DMS53 (cell line): ENCODE data around the gene CIAO2A.
A peak's percentile ranks its signal among the peaks of the same experiment; 100 is the strongest.

Experiments
- DNase-seq: peaks from one replicate; lab custom pipeline; 2025; lab: John Stamatoyannopoulos, UW

CIAO2A gene

DNA sequence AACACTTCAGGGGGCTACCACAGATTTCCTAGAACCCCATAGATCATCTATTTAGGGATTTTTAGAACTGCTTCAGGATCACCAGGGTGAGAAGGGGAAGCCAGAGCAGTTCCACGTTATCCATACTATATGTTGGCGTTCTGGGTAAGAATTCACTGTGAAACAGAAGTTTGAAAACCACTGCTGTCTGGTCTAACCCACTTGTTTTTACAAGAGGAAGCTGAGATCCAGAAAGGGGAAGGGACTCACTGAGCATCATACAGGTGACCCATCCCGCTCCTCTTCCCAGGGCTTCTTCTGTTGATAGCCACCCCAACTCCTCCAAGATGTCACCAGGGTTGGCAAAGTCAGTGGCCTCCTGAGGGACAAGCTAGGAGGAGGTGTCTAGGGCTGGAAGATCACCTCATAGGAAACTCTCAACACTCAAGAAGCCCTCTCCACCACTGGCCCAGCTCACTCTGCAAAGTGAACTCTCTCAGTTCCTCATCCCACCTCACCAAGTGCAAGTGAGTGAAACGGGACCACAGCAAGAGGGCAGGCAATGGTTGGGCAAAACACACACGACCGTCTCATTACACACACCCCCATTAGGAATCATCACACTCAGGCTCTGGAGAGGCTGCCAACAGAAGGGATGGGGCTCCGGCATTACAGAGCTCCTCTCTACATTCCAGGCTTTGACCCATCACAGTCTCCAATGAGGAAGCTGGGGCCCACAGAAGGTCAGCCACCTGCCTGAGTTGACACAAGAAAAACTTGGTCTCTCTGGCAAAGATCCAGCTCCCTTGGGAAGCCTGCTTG lies 49.1 kb downstream of the CIAO2A start:
- DNase-seq: peak; percentile 54

DNA sequence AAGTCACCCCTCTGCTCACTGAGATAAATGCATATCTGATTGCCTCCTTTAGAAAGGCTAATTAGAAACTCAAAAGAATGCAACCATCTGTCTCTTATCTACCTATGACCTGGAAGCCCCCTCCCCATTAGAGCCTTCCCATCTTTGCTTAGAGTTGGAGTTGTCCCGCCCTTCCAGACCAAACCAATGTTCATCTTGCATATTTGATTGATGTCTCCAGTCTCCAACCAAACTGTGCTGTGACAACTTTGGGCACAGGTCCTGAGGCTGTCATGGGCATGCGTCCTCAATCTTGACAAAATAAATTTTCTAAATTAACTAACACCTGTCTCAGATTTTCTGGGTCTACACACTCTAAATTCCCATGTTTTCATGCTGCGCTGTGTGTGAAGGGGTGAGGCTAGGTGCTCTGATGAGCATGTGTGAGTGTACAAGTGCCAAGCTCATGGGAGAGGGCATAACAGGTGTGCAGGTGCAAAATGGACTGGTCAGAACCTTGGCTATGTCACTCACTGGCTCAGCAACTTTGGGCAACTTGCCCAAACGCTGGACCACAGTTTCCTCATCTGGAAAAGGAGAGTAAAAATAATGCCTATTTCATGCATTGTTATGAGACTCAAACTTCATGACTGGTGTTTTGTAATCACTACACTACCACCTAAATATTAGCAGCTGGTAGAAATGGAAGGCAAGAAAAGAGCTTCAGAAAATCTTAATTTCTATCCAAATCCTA lies 54.6 kb downstream of the CIAO2A start:
- DNase-seq: no peak

DNA sequence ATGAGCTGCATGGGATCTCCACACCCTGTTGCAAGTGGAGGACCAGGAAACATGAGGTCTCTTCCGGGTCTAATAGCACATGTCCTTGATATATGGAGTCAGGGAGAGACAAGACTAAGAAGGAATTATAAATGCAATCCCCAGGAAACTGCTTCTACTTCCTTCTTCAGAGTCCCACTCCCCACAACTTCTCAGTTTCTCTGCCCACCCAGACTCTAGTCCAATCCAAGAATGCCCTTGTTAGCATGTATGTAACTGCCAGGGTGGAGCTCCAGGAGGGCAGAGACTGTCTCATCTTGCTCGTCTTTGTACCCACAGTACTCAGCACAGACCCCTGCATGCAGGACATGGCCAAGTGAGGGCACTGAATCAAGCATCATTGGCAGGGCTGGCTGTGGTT lies 55.7 kb downstream of the CIAO2A start:
- no peak for DNase-seq

- no peak for DNase-seq
These were observed 56.5 kb downstream of the CIAO2A start for GRCh38 chr15:64037116-64037515.

DNA sequence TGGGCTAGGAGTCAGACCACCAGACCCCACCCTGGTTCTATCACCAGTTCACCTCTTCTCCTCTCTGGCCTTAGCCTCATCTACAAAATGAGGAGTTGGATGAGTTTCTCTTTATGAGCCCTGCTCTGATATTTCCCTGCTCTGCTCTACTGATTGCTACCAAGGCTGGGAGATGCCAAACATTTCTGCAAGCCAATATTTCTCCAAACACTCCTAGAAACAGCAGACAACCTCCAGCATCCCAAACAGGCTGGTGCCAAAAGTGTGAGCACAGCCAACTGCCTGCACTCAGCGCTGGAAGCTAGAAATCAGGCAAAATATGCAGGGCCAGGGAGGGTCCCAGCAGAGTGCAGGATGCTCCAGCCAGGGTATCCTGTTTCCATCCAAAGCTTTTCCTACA lies 58.1 kb downstream of the CIAO2A start:
- no peak for DNase-seq

DNA sequence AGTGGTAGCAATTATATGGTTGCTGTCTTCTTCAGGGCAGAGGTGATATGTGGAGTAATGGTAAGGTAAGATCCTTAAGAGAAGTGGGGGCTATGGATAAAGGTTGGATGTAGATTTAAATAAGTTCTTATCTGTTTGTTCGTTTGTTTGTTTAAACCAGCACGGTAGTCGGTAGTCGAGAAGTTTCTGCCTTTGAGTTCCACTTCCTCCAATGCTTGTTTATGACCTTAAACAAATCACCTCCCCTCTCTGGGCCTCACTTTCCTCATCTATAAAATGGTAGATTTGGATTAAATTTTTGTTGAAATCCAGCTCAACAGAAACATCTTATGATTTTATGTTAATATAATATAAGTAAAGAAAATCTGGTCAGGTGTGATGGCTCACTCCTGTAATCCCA lies 59.1 kb downstream of the CIAO2A start:
- no peak for DNase-seq

DNA sequence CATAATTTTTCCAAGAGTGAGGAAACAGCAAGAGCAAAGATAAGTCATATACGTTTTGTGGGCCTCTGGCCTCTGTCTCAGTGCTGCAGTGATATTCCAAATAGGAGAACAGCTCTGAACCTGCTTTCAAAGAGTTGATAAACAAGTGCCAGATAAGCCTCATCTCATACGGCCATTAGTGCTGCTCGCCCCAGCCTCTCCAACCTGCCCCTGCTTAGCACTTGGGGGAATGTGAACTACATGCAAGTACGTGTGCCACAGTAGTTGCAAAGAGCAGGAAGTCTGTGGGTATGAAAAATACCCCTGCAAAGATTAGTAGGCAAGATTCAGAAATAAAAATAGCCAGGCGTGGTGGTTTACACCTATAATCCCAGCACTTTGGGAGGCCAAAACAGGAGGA lies 61.3 kb downstream of the CIAO2A start:
- no peak for DNase-seq

DNA sequence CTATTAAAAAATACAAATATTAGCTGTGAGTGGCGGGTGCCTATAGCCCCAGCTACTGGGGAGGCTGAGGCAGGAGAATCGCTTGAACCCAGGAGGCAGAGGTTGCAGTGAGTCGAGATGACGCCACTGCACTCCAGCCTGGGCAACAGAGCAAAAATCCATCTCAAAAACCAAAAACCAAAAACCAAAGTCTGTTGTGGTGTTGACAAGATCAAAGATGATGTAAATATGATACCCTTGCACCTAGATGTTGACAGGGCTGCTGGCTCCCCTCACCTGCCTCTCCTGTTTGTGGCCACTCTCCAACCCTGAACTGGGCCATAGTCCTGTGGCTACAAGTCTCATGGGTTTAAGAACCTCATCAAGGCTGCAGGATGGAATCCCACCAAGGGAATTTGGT lies 63.5 kb downstream of the CIAO2A start:
- no peak for DNase-seq

DNA sequence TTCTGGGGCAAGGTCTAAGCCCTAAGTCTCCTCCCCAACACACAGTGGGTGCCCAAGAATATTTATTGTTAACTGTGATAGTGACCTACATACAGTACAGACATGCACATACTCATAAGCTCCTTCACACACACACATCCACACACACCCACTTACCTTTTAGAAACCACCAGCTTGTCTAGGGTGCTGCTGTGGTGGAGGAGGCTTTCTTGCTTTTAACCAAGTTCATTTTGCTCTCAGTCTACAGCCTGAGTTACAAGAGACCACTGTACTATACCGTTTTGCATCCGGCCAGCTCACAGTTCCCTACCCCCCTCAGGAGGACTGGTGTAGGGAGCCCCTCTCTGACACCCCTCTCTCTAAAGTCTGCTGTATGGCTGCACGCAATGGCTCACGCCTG lies 64.0 kb downstream of the CIAO2A start:
- no peak for DNase-seq

DNA sequence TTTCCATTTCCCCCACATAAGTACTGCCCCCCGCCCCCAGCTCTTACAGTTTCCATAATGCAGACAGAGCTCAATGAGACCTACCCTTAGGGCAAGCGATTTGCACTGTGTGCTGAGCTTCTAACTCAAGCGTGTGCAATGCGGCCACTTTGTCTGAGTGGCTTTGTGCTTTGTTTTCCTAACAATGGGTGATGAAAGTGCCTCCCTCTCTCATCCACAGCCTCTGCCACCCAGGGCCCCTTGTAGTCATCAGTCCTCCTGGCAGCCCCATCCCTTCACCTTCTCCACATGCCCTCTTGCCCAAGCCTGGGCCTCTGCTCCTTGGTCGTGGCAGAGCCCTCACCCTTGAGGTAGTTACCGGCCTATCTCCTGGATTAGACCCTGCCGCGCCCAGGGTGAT lies 64.5 kb downstream of the CIAO2A start:
- no peak for DNase-seq

- DNase-seq: no peak
These were observed 67.0 kb downstream of the CIAO2A start for GRCh38 chr15:64026591-64026990.

- no peak for DNase-seq
These were observed 69.2 kb downstream of the CIAO2A start for GRCh38 chr15:64024172-64025050.

DNA sequence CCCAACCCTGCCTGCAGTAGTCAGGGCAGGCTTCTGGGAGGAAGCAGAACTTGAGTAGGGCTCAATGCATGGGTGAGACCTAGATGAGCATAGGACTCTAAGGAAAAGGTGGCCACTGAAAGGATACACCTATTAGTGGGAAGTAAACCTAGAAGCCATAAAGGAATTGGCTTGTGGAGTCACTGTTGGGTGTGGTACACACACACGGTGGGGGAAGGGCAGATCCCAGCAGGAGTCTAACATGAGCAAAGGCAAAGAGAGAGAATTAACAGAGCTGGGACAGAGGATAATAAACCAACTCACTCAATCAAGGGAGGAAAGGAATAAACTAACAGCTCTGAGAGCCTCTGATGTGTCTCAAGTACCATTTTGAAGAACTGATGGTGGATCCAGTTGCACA lies 70.4 kb downstream of the CIAO2A start:
- no peak for DNase-seq

DNA sequence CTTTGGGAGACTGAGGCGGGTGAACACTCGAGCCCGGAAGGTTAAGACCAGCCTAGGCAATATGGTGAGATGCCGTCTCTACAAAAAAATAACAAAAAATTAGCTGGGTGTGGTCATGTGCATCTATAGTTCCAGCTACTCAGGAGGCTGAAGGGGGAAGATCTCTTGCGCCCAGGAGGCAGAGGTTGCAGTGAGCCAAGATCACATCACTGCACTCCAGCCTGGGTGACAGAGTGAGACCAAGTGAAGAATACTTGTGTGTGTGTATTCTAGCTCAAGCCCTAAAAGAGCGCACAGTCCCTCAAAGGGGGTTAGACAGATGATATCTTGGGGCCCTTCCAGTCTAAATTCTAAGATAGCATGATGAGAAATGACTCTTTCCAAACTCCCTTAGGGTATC lies 71.1 kb downstream of the CIAO2A start:
- no peak for DNase-seq
